Right lobe of liver (tissue), 4 donors: Measurements from ENCODE around the gene DPP6.

Source experiments
- POLR2A ChIP-seq: fragments of 450-650 bp; IDR thresholded peaks from one replicate; pipeline ENCODE4 v1.6.1; 2017; ENCODE audit warnings: antibody characterized with exemption, mild to moderate bottlenecking
- TF ChIP-seq, protein P1 (sequence below), 4 donors: fragments of 200-600 bp in 3 of 4; fragments of 450-650 bp in 1 of 4; IDR thresholded peaks; one replicate each; pipeline versions ENCODE4 v1.5.1 to v1.8.0; 2016 to 2022; ENCODE audit warnings: antibody characterized with exemption in 4 of 4, mild to moderate bottlenecking in 2 of 4
- donor health status: DM: no; HTN: no; CAD: no.
- donor health status: DM: no; HTN: no; CAD: no.
- donor health status: DM: no; HTN: yes; CAD: no.

DNA sequence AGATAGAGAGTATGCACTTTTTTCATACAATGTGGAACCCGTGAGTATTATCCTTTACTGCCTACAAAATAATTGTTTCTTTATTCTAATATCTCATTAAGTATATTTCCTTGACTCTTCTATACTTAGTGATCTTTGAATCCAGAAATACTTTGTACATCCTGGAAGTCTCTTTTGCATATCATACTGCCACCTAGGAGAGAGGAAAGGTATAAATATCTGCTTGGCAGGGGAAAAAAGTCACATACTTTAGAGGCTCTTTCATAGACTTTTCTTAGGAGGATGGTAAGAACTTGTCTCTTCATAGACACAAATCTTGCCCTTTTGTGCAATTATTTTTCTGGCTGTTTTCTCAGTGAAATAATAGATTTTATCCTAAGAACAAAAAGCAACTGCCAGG, 514.7 kb downstream of the DPP6 start:
- TF ChIP-seq POLR2A: no peak
- TF ChIP-seq, protein P1, sequence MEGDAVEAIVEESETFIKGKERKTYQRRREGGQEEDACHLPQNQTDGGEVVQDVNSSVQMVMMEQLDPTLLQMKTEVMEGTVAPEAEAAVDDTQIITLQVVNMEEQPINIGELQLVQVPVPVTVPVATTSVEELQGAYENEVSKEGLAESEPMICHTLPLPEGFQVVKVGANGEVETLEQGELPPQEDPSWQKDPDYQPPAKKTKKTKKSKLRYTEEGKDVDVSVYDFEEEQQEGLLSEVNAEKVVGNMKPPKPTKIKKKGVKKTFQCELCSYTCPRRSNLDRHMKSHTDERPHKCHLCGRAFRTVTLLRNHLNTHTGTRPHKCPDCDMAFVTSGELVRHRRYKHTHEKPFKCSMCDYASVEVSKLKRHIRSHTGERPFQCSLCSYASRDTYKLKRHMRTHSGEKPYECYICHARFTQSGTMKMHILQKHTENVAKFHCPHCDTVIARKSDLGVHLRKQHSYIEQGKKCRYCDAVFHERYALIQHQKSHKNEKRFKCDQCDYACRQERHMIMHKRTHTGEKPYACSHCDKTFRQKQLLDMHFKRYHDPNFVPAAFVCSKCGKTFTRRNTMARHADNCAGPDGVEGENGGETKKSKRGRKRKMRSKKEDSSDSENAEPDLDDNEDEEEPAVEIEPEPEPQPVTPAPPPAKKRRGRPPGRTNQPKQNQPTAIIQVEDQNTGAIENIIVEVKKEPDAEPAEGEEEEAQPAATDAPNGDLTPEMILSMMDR (IDR thresholded peaks at IDR 0.05): peak in 3 of 4 donors; percentile 12 to 18 (median 15)
